PFSK-1 (cell line): ENCODE measurements around the gene PPP2R2B.

Source experiments
- FOXP2 ChIP-seq: optimal IDR thresholded peaks from 2 replicates; pipeline ENCODE3; 2011; ENCODE audit warnings: borderline replicate concordance, control low read depth, inconsistent platforms; ENCODE audit not compliant: insufficient read depth; ENCODE audit errors: extremely low read length, extremely low read depth
- POLR2AphosphoS5 ChIP-seq: IDR thresholded peaks from 2 replicates; pipeline ENCODE4 v1.6.1; 2012; ENCODE audit warnings: low read depth, mild to moderate bottlenecking, control low read depth, low read length, moderate library complexity
- SIN3A ChIP-seq: IDR thresholded peaks from 2 replicates; pipeline ENCODE4 v1.6.1; 2012; ENCODE audit warnings: mild to moderate bottlenecking, low read length, moderate library complexity, borderline replicate concordance; ENCODE audit not compliant: insufficient read depth
- TAF1 ChIP-seq: IDR thresholded peaks from 2 replicates; pipeline ENCODE4 v1.6.1; 2012; ENCODE audit warnings: low read length, control low read depth, borderline replicate concordance; ENCODE audit not compliant: insufficient read depth
- TF ChIP-seq, protein P1 (sequence below), 2 experiments: IDR thresholded peaks; 2 replicates each; pipeline versions ENCODE4 v1.6.1 to v1.8.0; 2011 to 2012; ENCODE audit warnings: low read depth in 2 of 2, low read length in 2 of 2, control low read depth in 1 of 2, inconsistent platforms in 1 of 2, mild to moderate bottlenecking in 1 of 2, moderate library complexity in 1 of 2; ENCODE audit not compliant: insufficient read depth in 1 of 2

The PPP2R2B gene

DNA sequence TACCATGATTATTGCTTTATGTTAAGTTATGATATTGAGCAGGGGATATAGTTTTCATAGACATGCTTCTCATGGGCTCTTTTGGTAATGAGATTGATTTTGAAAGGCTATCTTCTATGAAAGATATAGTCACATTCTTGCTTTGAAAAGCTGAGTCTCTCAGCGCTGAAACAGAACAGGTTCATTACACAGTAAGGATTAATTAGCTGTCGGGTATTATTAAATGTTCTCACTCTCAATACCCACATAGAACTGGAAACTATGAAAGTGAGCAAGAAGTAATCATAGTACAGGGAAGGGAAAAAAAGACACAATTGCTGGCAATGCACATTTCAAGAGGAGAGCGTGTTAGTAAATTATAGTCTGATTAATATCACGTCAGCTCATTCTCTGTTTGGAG, 190.9 kb downstream of the PPP2R2B start:
- TF ChIP-seq TAF1 (no peak), POLR2AphosphoS5 (no peak), FOXP2 (no peak), SIN3A (no peak)
- TF ChIP-seq, protein P1, sequence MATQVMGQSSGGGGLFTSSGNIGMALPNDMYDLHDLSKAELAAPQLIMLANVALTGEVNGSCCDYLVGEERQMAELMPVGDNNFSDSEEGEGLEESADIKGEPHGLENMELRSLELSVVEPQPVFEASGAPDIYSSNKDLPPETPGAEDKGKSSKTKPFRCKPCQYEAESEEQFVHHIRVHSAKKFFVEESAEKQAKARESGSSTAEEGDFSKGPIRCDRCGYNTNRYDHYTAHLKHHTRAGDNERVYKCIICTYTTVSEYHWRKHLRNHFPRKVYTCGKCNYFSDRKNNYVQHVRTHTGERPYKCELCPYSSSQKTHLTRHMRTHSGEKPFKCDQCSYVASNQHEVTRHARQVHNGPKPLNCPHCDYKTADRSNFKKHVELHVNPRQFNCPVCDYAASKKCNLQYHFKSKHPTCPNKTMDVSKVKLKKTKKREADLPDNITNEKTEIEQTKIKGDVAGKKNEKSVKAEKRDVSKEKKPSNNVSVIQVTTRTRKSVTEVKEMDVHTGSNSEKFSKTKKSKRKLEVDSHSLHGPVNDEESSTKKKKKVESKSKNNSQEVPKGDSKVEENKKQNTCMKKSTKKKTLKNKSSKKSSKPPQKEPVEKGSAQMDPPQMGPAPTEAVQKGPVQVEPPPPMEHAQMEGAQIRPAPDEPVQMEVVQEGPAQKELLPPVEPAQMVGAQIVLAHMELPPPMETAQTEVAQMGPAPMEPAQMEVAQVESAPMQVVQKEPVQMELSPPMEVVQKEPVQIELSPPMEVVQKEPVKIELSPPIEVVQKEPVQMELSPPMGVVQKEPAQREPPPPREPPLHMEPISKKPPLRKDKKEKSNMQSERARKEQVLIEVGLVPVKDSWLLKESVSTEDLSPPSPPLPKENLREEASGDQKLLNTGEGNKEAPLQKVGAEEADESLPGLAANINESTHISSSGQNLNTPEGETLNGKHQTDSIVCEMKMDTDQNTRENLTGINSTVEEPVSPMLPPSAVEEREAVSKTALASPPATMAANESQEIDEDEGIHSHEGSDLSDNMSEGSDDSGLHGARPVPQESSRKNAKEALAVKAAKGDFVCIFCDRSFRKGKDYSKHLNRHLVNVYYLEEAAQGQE (IDR thresholded peaks at IDR 0.05; ENCODE audit: insufficient read depth in 1 of 2, low read depth in 2 of 2, low read length in 2 of 2), result no peak

DNA sequence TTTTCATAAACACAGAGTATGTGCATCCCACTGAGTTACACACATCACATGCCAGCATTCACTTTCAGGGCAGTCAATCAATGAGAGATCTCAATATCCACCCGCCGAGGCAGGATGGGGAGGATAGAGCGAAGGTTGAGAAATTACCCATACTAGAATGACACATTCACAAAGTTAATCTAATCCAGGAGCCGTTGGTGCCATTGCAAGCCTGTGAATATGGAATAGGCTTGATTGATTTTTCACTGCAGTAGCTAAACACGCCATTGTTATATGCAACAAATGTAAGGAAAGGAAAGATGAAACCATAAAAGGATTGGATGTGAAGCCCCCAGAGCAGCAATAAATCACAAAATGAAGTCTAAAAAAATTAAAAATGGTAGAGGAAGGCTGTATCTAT, 194.7 kb downstream of the PPP2R2B start:
- TF ChIP-seq, protein P1 (IDR thresholded peaks at IDR 0.05; ENCODE audit: insufficient read depth in 1 of 2, low read depth in 2 of 2, low read length in 2 of 2), result no peak
- TF ChIP-seq POLR2AphosphoS5, result no peak
- no peak for TF ChIP-seq FOXP2
- no peak for TF ChIP-seq SIN3A

DNA sequence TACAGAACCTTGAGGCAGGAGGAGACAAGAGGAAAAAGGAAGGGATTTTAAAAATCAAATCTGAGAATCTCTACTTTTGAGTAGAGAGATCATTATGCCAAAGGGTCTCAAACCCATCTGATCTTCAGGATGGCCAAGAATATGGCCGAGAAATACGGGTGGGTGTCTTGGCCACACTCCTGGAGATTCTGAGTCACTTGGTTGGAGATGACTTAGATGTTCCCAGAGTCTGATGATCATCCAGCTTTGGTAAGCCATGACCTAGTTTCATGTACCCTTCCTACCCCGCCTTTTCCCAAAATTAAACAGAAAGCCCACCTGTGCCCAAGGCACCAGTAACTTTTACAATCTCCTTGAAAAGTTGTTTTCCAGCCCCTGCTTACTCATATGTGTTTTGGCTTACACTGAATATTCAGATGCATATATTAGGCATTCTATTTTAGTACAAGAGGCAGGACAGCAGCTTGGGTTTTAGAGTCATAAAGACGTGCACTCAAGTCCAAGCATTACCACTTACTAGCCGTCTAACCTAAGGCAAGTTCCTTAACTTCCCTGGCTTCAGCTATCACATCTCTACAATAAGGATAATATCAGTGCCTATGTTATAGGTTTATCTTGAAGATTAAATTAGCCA, 195.5 kb downstream of the PPP2R2B start:
- TF ChIP-seq FOXP2 (no peak), TAF1 (no peak), POLR2AphosphoS5 (no peak), SIN3A (no peak)
- TF ChIP-seq, protein P1 (IDR thresholded peaks at IDR 0.05; ENCODE audit: insufficient read depth in 1 of 2, low read depth in 2 of 2, low read length in 2 of 2), result no peak

DNA sequence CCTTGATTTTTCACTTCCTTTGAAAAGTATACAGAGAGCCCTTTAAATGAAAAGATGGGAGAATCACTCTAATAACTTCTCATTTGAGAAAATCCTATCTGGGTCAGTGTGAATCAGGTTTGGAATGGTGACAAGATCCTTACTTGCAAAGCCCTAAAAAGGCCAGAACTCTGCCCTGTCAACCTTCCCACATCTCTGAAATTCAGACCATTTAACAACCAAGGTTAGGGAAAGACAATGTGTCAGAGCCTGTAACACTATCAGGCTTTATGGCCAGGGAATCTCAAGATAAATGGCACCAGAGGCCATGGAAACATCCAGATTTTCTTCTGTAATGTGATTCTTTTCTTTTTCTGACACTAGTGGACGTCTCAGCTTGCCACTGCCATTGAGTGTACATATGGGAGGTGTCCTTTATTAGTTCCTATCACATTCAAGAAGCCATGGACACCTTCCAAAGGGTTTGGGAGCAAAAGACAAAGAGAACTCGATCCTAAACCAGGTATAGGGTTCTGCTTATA, 196.9 kb downstream of the PPP2R2B start:
- TF ChIP-seq POLR2AphosphoS5, result no peak
- TF ChIP-seq, protein P1 (IDR thresholded peaks at IDR 0.05; ENCODE audit: insufficient read depth in 1 of 2, low read depth in 2 of 2, low read length in 2 of 2), result no peak
- no peak for TF ChIP-seq SIN3A
- TF ChIP-seq TAF1, result no peak
